HG03064 (cell line): ENCODE measurements around the gene ASPDH.
A peak's percentile ranks its signal among the peaks of the same experiment; 100 is the strongest.

Experiments used
- ATAC-seq: cut with Tn5 transposase; IDR thresholded peaks from one replicate; pipeline ENCODE4 v1.9.1; 2021; ENCODE audit warnings: low read depth; ENCODE audit not compliant: unreplicated experiment

ASPDH gene

DNA sequence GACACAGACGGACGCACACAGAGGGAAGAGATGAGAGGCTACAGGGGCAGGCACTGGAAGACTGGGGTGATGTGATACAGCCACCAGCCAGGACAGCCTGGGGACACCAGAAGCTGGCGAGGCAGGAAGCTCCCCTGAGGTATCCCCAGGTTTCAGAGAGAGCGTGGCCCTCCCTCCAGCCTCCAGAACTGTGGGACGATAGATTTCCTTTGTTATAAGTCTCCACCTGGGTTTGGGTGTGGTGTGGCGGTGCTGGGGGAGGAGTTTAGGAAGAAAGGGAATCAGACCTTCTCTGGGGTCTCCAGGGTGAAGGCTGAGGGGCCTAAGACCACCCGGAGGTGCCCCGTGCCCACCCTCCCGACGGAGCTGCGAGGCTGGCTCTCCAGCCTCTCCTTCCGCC lies 2.7 kb upstream of the ASPDH start:
- ATAC-seq: no peak

DNA sequence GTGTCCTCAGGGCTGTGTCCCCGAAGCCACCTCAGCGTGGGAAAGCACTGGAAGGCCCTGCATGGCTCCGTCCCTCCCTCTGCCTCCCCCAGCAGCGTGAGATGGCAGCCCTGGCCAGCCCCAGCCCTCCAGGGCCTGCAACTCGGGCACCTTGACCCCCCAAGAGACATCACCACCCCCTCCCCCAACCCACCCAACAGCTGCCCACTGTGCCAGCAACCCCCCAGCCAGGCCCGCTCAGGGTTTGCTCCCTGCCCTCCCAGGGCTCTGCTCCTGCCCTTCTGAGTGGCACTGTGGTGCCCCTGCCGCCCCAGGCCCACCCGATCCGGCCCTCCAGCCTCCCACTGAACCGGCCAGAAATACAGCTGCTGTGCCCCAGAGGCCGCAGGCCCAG lies 1.5 kb upstream of the ASPDH start:
- no peak for ATAC-seq

DNA sequence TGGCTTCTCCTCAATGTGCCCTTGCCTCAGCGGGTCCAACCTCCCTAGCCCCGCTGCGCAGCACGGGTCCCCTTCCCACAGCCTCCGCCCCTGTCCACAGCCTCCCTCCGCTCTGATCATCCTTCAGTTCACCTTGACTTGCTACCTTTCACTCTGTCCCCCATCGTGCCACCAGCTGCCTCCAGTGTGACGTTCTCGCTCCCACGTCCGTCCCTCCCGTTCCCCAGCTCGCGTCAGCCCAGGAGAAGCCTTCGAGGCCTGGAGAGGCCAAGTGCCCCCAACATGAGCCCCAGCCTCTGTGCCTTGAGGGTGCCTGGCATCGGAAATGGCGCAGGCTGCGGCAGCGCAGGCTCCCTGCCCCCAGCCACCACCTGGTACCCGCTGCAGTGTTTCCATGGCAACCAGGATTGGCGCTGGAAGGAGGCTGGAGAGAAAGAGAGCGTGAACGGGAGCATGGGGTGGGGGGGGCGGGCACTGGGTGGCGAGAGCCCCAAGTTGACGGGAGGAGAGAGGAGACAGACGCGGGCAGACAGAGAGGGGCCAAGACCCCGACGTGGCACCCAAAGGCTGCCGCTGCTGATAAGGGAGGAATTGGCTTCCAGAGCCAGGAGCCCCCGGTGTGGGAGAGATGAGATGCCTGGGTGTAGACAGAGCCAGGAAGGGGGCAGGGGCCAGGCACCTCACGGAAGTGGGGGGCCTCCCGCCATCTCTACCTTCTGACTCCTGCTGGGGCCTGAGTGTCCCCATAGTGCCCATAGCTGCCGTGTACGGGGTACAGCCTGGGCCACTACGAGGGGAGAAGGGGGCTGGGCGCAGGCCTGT lies 844 bp upstream of the ASPDH start:
- ATAC-seq: no peak

DNA sequence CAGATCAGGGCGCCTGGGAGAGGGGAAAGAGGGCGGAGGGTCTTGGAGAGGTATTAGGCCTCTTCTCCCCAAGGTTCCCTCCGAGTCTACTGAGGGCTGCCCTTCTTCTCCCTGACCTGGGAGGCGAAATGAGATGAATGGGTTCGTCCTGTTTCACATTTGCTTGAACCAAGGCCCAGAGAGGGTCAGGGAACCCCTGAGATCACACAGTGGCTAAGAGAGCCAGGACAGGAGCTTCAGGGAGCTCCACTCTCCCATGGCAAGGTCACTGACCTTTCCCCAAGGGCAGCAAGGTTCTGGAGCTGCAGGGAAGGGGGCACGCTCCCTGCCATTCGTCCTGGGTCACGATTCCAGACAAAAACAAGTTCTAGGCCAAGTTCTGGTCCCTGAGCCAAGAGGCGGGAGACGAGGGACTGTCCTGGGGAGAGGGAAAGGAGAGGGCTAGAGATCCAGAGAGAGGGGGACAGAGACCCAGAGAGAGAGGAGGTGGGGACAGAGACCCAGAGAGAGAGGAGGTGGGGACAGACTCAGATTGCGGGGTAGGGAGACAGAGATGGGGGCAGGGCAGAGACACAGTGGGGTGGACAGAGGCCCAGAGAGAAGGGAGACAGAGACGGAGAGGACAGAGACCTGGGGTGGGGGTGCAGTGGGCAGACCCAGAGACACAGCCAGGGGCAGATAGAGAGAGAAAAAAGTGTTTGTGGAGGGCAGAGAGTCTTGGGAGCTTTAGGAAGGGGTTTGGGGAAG lies 541 bp downstream of the ASPDH start:
- ATAC-seq: no peak

DNA sequence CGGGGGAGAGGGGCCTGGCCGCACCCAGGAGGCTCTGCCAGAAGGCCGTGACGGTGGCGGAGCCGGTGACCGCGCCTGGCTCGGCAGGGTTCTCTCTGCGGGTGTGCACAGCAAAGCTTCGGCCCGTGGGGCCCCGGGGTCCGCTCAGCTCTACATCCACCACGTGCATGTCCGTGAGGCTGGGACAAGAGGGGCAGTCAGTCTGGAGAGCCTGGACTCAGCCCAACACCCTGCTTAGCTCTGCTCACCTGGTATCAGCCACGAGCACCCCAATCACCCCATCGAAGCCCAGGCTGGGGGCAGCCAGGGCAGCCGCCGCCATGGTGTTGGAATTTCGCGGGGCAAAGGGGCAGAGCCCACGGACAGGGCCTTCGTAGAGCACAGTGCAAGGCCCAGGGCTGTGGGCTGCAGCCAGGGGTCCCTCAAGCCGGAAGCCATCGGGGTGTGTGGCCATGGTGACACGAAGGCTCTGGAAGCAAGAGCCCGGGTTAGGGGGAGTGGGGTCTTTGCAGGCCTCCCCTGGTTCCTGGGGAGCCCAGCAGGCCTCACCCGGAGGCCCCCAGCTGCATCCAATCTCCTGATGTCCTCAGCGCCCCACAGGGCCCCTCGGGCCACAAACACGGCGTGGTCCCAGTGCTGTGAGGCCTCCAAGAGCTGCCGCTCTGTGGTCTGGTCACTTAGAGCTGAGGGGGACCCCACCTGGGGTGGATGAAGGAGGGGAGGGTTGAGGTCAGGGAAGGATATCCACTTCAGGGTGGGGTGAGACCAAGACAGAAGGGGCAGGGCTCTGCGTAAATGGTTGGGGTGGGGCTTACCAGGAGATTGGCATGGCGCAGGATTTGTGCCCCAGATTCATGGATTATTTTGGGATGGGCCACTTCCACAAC lies 1.4 kb downstream of the ASPDH start:
- no peak for ATAC-seq

DNA sequence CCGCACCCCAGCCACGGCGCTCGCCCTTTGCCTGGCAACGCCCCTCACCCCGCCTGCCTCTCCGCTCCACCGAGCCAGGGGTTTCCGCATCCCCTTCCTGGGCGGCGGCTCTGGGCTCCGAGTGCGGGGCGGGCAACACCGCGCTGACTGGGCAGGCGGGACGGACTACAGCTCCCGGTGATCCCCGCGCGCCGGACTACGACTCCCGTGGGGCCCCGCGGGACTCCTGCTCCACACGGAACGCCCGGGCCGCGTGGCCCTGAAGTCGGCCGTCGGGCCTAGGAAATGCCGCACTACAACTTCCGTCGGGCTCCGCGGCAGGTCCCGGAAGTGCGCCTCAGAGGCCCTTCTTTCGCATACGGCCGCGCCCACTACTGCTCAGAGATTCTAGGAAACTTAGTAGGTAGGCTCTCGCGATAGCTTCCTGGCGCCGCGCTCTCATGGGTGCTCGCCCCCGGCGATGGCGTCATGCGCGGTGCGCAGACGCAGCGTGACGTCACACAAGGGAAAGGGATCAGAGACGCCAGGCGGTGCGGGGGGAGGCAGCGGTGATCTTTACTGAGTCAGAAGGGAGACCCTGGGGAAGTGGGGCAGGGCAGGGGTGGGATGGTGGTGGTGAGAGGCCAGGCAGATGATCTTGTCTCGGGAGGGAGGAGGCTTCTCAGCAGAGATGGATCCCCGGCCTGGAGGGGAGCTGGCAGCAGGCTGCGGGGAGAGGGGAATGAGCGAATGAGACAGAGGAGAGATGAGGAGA lies 2.5 kb downstream of the ASPDH start, which contains the start of gene JOSD2:
Gene JOSD2 (minus strand): TSS at position 123 of the 754 bp plus-strand sequence. CDS start 760 bp downstream, outside the sequence.
- ATAC-seq: peak; percentile 87

DNA sequence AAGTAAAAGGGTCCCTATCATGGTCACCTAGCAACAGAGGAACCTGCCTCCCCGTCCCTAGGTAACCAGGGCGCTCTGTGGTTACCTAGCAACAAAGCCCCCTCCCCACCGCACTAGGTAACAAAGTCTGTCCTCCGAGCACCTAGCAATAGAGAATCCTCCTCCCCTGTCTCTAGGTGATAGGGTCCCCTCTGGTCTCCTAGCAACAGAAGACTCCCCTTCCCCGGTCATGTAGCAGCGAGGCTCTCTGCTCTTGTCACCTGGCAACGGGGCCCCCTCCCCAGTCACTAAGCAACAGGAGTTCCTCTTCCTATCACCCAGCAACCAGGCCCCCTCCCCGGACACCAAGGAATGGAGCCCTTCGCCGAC lies 3.0 kb downstream of the ASPDH start:
- ATAC-seq: no peak

DNA sequence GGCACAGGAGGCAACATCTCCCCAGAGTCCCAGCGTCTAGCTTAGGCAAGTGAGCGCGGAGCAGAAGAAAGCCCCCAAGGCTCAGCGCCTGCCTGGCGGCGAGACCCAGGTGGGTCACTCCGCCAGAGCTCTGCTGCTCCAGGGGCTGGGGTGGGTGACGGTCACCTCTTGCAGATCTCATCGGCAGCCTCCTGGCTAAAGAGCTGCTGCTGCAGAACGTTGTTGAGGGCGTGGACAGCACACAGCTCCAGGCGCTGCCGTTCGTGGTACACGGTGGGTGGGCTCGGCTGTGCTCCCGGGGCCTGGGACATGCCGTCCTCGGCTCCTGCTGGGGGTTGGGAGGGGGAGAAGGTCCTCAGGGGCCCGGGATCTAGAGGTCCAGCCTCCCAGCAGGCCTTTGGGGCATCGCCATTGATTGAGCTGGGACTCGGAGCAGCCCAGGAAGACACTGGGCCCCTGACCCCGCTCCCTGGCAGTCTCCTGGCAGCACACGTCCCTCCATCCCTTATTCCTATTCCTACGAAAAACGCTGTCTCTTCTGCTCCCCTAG lies 3.5 kb downstream of the ASPDH start:
- no peak for ATAC-seq

DNA sequence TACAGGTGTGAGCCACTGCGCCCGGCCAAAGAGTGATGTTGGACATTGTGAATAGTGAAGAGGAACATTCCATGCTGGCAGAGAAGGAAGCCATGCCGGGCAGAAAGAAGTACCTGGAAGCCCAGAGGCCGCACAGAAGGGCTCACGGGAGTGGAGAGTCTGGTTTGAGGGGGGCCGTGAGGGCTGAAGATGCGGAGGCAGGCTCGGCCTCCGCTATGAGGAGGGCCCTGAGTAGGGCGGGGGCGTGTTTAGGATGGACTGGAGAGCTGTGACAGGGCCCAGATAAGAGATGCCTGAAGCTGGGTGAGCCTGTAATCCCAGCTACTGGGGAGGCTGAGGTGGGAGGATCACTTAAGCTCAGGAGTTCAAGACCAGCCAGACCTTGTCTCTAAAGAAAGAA lies 4.3 kb downstream of the ASPDH start:
- no peak for ATAC-seq

DNA sequence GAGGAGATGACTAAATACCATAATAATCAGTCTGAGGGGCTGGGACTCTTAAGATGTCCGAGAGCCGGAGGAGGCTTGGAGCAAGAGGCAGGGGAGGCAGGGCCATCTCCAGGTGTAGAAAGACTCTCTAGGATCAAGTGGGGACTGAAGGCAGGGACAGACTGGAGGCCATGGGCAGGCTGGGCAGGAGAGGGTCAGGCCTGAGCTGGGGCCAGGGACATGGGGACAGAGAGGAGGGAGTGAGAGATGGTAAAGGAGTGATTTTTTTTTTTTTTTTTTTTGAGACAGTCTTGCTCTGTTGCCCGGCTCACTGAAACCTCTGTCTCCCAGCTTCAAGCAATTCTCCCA lies 4.9 kb downstream of the ASPDH start:
- no peak for ATAC-seq

DNA sequence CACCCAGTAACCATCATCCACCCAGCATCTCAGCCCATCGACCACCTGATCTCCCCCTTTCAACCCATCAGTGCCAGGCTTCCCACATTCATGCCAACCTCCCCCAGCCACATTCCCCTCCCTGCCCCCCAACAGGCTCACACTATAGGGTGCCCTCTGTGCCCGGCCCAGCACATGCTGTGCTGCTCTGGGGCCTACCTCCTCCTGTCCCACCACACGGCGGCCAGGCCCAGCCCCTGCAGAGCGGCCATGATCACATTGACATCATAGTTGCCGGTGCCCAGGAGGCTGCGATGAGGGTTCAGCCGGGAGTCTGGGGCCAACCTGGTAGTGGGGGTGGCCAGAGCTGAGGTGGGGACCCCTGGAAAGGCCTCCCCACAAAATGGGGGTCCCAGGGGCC lies 6.3 kb downstream of the ASPDH start:
- ATAC-seq: no peak

DNA sequence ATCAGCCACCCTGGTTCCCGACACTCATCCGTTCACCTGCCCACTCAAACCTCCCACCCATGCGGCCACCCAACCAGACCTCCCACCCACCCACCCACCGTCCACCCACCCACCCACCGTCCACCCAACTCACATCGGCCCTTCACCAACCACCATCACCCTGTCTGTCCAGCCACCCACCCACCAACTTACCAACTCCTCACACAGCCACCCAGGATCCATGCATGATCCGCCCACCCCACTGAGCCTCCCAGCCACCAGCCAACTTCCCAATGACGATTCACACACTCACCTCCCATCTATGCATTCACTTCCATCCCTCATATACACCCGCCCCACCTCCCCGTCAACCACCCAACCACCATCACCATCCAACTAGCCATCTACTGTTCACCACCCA lies 7.0 kb downstream of the ASPDH start:
- ATAC-seq: no peak

DNA sequence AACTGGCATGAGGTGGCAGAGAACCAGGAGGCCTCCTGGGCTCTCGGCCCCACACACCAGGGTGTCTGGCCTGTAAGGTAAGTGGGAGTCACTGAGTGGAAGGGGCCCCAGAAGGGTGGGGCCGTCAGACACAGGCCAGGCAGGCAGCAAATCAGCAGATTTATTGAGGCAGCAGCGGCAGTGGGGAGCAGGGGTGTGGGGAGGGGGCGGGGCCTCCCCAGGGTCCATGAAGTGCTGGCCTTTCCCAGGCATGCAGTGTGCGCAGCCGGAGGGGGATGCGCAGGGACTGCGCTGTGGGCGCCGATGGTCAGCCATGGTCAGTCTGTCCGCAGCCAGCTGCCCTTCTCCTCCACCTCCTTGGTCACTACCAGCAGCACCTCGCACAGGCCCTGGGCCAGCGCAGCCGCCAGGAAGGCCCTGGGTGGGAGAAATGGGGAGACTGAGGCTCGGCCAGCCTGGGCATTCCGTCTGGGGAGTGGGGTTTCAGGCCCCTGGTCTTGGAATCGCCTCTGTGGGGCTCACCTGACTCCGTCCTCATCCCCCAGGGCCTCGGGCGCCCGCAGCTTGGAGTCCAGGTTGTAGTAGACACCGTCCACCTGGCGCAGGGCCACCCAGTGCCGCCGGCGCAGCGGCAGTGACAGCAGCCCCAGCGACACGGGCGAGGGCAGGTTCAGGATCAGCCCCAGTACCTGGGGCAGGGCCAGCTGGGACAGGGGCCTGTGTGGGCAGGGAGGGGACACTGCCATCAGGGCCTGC lies 7.7 kb downstream of the ASPDH start:
- ATAC-seq: no peak

DNA sequence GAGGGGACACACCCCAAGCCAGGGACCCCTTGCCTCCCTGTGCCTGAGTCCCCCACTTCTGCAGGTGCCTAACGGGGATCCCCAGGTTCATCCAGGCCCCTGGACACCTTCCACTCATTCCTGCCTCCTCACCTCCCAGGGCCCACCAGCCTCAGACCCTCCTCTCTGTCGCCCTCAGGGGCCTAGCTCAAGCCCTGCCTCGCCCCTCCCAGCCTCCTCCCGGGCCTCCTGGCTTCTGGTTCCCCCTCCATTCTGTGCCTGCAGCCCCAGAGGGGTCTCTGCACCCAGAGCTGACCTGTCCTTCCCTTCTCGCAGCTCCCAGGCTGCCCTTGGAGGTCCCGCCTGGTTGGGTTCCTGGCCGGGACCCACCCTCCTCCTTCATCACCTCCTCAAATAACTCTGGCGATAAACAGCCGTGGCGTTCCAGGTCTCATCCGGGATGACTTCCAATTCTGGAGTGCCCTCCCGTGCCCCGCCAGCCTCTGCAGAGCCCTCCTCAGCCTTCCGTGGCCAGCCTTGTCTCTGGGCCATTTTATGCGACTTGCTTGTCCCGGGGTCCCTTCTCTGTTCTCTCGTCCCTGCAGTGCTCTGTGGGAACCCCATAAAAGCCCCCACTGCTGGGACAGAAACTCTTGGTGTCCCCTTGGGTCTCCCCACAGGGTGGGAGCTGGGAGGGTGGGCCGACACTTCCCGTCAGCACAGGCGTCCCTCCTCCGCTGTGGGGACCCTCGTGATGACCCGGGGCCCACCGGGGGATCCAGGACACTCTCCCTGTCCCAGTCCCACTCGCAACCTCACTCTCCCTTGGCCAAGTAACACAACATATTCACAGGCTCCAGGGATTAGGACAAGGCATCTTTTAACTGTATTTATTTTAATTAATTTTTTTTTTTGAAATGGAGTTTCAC lies 11.9 kb downstream of the ASPDH start:
- no peak for ATAC-seq

DNA sequence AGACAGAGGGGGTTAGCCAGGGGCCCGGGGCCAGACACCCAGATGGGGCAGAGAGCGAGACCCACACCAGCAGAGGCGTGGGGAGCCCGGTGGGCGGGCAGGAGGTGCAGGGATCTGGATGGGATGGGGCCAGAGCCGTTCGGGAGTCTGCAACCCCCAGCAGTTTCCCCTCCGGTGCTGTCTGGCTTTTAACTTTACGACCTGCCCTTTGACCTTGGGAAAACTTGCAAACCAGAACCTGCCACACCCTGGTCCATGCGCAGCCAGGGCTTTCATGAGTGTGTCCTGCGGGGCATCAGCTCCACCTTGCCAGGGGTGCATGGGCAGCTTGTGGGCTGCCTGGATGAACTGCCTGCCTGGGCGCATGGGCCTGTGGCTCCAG lies 12.5 kb downstream of the ASPDH start:
- no peak for ATAC-seq

DNA sequence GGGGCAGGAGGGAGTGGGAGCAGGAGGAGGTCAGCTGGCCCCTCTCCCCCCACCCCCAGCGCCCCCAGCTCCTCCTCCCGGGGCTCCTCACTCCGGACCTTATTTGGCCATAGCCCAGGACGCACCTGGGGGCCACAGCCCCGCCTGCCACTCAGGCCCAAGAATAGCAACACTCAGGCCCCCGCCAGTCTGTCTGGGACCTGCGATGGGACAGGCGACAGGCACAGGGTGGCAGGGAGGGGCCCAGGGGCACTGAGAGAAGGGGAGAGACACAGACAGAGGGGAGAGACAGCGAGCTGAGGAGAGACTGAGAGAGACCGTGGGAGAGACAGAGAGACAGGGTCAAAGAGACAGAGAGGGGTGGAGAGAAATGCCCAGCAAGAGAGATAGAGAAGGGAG lies 13.0 kb downstream of the ASPDH start:
- ATAC-seq: no peak

DNA sequence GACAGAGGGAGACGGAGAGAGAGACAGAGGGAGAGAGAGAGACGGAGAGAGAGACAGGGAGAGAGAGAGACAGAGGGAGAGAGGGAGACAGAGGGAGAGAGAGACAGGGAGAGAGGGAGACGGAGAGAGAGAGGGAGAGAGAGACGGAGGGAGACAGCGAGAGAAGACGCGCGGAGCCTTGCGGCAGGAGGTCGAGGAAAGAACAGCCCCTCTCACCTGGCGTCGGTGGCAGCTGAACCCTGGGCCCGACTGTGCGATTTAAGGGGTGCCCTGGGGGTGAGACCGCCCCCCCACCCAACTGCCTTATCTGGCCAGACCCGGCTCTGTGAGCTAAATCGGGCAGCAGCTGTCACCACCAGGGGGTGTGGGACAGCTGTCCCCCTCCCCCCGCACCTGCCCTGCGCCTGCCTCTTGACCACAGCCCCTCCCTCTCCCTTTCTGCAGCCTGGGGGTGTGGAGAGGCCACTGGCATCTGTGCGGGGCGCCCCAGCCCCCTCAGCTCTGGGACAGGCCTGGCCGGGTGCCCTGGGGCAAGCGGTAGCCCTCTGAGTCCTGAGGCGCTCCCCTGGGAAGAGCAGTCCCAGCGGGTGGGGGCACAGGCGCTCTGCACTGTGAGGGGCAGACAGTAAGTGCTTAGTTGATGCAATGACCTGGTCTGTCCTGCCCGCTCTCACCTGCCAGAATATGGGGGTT lies 13.5 kb downstream of the ASPDH start:
- no peak for ATAC-seq
